HPDE6-E6E7 (cell line): ENCODE data around the gene DUSP22.

Source experiments
- DNase-seq: peaks from one replicate; pipeline ENCODE4 v3.0.0; 2011; ENCODE audit warnings: missing footprints; ENCODE audit errors: extremely low spot score

Gene DUSP22

GRCh38 chr6:340186-340955 is 48.1 kb downstream of the DUSP22 start:
- DNase-seq, result no peak

- no peak for DNase-seq
Observed at GRCh38 chr6:340991-341827, 48.9 kb downstream of the DUSP22 start.

- DNase-seq, result no peak
Observed at GRCh38 chr6:341914-342831, 49.9 kb downstream of the DUSP22 start.

GRCh38 chr6:342832-343179 is 50.5 kb downstream of the DUSP22 start:
- DNase-seq, result no peak

- DNase-seq, result no peak
Observed at GRCh38 chr6:343226-343935, 51.1 kb downstream of the DUSP22 start.

- DNase-seq, result no peak
Observed at GRCh38 chr6:343960-344815, 51.9 kb downstream of the DUSP22 start.

- DNase-seq, result no peak
Observed at GRCh38 chr6:344816-345340, 52.6 kb downstream of the DUSP22 start.

GRCh38 chr6:345747-346385 is 53.6 kb downstream of the DUSP22 start:
- DNase-seq, result no peak

- no peak for DNase-seq
Observed at GRCh38 chr6:346386-347030, 54.2 kb downstream of the DUSP22 start.

GRCh38 chr6:347232-347631 is 54.9 kb downstream of the DUSP22 start:
- no peak for DNase-seq

- no peak for DNase-seq
Observed at GRCh38 chr6:347951-348859, 55.9 kb downstream of the DUSP22 start.

- DNase-seq, result no peak
Observed at GRCh38 chr6:348860-349396, 56.6 kb downstream of the DUSP22 start.

GRCh38 chr6:349491-349921 is 57.2 kb downstream of the DUSP22 start:
- DNase-seq, result no peak

- DNase-seq, result no peak
Observed at GRCh38 chr6:350371-350770, 58.1 kb downstream of the DUSP22 start.

- no peak for DNase-seq
Observed at GRCh38 chr6:351011-351866, 59.0 kb downstream of the DUSP22 start.

GRCh38 chr6:351867-352289 is 59.6 kb downstream of the DUSP22 start:
- no peak for DNase-seq

- no peak for DNase-seq
Observed at GRCh38 chr6:352474-352873, 60.2 kb downstream of the DUSP22 start.
